Activated gamma-delta T cell treated with Interleukin-2 at 50 U/mL for 16 hours (primary cell): ENCODE data around the gene IGF2R.
"Not testable (repeated sequence)": the region's sequence is repeated elsewhere in the genome, so short reads cannot be mapped to it uniquely, and the experiment has no call there.

Experiments
- DNase-seq: peaks from one replicate; pipeline ENCODE4 v3.0.0-alpha.2; 2020

The IGF2R gene

GRCh38 chr6:159952289-159953005, 16.4 kb upstream of the IGF2R start:
- no peak for DNase-seq

- DNase-seq, result no peak
Observed at GRCh38 chr6:159953091-159953601, 15.7 kb upstream of the IGF2R start.

GRCh38 chr6:159955945-159956361, 12.9 kb upstream of the IGF2R start:
- DNase-seq, result no peak

- DNase-seq, result no peak
Observed at GRCh38 chr6:159957071-159957673, 11.7 kb upstream of the IGF2R start.

GRCh38 chr6:159959165-159959975, 9.5 kb upstream of the IGF2R start:
- no peak for DNase-seq

- DNase-seq, result no peak
Observed at GRCh38 chr6:159959976-159960384, 8.9 kb upstream of the IGF2R start.

- DNase-seq, result no peak
Observed at GRCh38 chr6:159960485-159960884, 8.4 kb upstream of the IGF2R start.

GRCh38 chr6:159961528-159961927, 7.4 kb upstream of the IGF2R start:
- no peak for DNase-seq

GRCh38 chr6:159963111-159963510, 5.8 kb upstream of the IGF2R start:
- no peak for DNase-seq

- DNase-seq, result no peak
Observed at GRCh38 chr6:159964046-159964445, 4.8 kb upstream of the IGF2R start.

- no peak for DNase-seq
Observed at GRCh38 chr6:159966339-159966738, 2.5 kb upstream of the IGF2R start.

- DNase-seq, result no peak
Observed at GRCh38 chr6:159966981-159967380, 1.9 kb upstream of the IGF2R start.

GRCh38 chr6:159967621-159968020, 1.3 kb upstream of the IGF2R start:
- DNase-seq, result not testable (repeated sequence)

GRCh38 chr6:159969204-159969912, 476 bp downstream of the IGF2R start:
- DNase-seq, result peak; percentile 43

GRCh38 chr6:159969921-159970320, 1.0 kb downstream of the IGF2R start:
- DNase-seq, result no peak

GRCh38 chr6:159970659-159971063, 1.8 kb downstream of the IGF2R start:
- DNase-seq, result no peak

GRCh38 chr6:159971341-159972178, 2.7 kb downstream of the IGF2R start:
- DNase-seq, result no peak

- no peak for DNase-seq
Observed at GRCh38 chr6:159972506-159973268, 3.8 kb downstream of the IGF2R start.

GRCh38 chr6:159973406-159973805, 4.5 kb downstream of the IGF2R start:
- DNase-seq, result no peak

- DNase-seq, result no peak
Observed at GRCh38 chr6:159973951-159974350, 5.1 kb downstream of the IGF2R start.

GRCh38 chr6:159974932-159975331, 6.0 kb downstream of the IGF2R start:
- no peak for DNase-seq
